Measurements from ENCODE around the gene APOE.
"Not testable (repeated sequence)": the region's sequence is repeated elsewhere in the genome, so short reads cannot be mapped to it uniquely, and the experiment has no call there.

The APOE gene

DNA sequence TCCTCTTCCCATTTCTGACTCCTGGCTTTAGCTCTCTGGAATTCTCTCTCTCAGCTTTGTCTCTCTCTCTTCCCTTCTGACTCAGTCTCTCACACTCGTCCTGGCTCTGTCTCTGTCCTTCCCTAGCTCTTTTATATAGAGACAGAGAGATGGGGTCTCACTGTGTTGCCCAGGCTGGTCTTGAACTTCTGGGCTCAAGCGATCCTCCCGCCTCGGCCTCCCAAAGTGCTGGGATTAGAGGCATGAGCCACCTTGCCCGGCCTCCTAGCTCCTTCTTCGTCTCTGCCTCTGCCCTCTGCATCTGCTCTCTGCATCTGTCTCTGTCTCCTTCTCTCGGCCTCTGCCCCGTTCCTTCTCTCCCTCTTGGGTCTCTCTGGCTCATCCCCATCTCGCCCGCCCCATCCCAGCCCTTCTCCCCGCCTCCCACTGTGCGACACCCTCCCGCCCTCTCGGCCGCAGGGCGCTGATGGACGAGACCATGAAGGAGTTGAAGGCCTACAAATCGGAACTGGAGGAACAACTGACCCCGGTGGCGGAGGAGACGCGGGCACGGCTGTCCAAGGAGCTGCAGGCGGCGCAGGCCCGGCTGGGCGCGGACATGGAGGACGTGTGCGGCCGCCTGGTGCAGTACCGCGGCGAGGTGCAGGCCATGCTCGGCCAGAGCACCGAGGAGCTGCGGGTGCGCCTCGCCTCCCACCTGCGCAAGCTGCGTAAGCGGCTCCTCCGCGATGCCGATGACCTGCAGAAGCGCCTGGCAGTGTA is 2.7 kb downstream of the APOE start:
- no peak for DNase-seq

DNA sequence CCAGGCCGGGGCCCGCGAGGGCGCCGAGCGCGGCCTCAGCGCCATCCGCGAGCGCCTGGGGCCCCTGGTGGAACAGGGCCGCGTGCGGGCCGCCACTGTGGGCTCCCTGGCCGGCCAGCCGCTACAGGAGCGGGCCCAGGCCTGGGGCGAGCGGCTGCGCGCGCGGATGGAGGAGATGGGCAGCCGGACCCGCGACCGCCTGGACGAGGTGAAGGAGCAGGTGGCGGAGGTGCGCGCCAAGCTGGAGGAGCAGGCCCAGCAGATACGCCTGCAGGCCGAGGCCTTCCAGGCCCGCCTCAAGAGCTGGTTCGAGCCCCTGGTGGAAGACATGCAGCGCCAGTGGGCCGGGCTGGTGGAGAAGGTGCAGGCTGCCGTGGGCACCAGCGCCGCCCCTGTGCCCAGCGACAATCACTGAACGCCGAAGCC is 3.3 kb downstream of the APOE start:
- DNase-seq, result peak in 1 of 58 donors; percentile 5

DNA sequence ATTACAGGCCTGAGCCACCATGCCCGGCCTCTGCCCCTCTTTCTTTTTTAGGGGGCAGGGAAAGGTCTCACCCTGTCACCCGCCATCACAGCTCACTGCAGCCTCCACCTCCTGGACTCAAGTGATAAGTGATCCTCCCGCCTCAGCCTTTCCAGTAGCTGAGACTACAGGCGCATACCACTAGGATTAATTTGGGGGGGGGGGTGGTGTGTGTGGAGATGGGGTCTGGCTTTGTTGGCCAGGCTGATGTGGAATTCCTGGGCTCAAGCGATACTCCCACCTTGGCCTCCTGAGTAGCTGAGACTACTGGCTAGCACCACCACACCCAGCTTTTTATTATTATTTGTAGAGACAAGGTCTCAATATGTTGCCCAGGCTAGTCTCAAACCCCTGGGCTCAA is 4.2 kb downstream of the APOE start:
- no peak for DNase-seq

DNA sequence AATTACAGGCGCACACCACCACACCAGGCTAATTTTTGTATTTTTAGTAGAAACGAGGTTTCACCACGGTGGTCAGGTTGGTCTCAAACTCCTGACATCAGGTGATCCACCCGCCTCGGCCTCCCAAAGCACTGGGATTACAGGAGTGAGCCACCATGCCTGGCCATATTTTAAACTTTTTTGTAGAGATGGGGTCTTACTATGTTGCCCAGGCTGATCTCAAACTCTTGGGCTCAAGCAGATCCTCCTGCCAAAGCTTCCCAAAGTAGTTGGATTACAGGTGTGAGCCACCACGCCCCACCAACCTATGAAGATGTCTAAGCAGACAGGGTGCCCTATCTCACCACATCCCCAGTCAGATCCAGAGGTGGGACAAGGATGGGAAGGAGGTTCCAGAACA is 6.3 kb downstream of the APOE start:
- not testable (repeated sequence) for DNase-seq

DNA sequence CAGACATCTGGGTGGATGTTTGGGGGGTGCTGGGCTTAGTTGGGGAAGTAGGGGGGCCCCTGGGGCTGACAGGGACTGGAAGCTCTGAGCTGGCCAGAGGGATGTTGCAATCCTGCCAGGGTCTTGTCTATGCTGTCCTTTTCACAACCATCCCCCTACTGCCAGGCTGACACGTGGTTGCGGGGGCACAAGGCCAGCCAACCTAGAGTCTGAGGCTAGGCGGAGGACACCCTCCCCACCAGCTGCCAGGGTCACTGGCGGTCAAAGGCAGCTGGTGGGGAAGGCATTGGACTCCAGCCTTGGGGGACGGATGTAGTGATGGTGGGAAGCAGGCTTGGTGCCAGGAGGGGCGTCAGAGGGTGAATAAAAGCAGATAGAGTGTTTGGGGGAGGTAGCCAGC is 7.3 kb downstream of the APOE start:
- peak in 56 of 58 donors; percentile 3 to 87 (median 73) for DNase-seq

DNA sequence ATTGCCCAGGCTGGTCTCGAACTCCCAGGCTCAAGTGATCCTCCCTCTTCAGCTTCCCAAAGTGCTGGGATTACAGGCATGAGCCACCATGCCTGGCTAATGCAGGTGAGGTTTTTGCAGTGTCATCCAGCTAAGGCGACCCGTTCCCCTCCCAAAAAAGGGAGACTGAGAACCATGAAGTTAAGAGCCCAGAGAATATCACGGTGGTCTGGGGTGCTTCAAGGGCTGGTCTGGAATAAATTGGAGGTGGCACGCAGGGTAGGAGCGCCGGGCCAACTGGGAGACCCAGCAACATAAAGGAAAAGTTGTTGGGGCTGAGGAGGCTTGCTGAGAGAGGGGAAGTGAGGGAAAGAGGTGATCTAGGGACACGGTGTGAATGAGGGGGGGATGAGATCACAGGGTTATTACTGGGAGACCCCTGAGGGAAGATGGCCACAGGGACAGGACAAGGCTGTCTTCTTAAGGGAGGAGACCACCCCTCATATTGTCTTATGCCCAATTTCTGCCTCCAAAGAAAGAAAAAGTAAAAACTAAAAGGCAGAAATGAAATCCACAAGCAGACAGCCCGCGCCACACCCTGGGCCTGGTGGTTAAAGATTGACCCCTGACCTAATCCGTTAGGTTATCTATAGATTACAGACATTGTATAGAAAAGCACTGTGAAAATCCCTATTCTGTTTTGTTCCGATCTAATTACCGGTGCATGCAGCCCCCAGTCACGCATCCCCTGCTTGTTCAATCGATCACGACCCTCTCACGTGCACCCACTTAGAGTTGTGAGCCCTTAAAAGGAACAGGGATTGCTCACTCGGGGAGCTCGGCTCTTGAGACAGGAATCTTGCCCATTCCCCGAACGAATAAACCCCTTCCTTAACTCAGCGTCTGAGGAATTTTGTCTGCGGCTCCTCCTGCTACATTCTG is 8.2 kb downstream of the APOE start:
- DNase-seq, result peak in 2 of 58 donors; percentile 8 to 9

DNA sequence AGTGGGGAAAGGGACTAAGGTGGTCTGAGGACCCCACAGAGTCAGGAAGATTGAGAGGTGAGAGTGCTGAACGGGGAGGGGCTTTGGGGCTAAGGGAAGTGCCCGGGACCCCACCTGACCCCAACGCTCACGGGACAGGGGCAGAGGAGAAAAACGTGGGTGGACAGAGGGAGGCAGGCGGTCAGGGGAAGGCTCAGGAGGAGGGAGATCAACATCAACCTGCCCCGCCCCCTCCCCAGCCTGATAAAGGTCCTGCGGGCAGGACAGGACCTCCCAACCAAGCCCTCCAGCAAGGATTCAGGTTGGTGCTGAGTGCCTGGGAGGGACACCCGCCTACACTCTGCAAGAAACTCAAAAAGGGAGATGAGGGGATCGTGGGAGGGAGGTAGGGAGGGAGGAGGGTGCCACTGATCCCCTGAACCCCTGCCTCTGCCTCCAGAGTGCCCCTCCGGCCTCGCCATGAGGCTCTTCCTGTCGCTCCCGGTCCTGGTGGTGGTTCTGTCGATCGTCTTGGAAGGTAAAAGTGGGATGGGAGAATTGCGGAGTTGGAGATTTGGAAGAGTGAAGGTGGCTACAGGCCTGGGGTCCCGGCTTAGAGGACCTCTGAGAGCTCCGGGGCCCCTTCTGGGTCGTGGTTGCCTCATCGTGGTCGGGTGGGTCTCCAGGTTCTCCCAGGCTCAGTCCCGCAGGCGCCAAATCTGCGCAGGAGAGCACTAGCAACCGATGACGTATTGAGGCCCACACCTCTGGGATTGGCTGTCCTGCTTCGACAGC is 9.0 kb downstream of the APOE start, which contains the start of gene APOC1:
Gene APOC1 (plus strand): TSS at position 176 of the 774 bp plus-strand sequence. CDS start 284 bp downstream, at position 460.
- peak in 57 of 58 donors; percentile 6 to 90 (median 67) for DNase-seq

DNA sequence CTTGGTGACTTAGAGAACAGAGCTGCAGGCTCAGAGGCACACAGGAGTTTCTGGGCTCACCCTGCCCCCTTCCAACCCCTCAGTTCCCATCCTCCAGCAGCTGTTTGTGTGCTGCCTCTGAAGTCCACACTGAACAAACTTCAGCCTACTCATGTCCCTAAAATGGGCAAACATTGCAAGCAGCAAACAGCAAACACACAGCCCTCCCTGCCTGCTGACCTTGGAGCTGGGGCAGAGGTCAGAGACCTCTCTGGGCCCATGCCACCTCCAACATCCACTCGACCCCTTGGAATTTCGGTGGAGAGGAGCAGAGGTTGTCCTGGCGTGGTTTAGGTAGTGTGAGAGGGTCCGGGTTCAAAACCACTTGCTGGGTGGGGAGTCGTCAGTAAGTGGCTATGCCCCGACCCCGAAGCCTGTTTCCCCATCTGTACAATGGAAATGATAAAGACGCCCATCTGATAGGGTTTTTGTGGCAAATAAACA is 18.7 kb downstream of the APOE start:
- DNase-seq, result no peak

DNA sequence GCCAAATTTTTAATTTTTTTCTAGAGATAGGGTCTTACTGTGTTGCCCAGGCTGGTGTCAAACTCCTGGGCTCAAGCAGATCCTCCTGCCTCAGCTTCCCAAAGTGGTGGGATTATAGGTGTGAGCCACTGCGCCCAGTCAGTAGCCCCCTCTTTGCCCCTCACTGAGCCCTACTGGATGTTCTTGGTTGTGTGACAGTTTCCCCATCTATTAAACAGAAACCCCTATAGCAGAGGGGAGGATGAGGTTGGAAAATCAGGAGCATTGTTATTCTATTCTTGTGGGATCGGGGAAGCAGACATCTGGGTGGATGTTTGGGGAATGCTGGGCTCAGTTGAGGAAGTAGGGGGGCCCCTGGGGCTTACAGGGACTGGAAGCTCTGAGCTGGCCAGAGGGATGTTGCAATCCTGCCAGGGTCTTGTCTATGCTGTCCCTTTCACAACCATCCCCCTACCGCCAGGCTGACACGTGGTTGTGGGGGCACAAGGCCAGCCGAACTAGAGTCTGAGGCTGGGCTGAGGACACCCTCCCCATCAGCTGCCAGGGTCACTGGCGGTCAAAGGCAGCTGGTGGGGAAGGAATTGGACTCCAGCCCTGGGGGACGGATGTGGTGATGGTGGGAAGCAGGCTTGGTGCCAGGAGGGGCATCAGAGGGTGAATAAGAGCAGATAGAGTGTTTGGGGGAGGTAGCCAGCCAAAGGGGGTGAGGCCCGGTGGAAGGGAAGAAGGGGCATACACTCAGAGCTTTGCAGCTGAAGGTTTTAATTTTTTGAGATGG is 19.7 kb downstream of the APOE start:
- DNase-seq, result peak in 57 of 58 donors; percentile 12 to 93 (median 78)

DNA sequence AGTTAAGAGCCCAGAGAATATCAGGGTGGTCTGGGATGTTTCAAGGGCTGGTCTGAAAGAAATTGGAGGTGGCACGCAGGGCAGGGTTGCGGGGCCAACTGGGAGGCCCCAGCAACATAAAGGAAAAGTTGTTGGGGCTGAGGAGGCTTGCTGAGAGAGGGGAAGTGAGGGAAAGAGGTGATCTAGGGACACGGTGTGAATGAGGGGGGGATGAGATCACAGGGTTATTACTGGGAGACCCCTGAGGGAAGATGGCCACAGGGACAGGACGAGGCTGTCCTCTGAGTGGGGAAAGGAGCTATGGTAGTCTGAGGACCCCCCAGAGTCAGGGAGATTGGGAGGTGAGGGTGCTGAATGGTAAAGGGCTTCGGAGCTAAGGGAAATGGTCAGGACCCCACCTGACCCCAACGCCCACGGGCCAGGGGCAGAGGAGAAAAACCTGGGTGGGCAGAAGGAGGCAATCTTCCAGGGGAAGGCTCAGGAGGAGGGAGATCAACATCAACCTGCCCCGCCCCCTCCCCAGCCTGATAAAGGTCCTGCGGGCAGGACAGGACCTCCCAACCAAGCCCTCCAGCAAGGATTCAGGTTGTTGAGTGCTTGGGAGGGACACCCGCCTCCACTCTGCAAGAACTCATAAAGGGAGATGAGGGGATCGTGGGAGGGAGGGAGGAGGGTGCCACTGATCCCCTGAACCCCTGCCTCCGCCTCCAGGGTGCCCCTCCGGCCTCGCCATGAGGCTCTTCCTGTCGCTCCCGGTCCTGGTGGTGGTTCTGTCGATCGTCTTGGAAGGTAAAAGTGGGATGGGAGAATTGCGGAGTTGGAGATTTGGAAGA is 20.9 kb downstream of the APOE start:
- not testable (repeated sequence) for DNase-seq

DNA sequence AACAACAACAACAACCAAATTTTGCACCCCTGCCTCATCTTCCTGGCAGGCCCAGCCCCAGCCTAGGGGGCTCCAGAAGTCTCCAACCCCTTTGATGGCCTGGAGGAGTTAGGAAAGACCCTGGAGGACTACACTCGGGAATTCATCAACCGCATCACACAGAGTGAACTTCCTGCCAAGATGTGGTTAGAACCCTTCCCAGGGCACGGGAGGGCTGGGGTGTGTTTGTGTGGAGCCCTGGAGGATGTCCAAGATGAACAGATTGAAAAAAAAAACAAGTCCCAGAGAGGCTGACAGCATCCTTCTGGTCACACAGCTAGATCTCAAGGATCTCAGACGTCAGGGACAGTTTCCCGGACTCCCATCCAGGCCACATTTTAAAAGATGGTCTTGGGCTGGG is 22.1 kb downstream of the APOE start:
- DNase-seq, result no peak

DNA sequence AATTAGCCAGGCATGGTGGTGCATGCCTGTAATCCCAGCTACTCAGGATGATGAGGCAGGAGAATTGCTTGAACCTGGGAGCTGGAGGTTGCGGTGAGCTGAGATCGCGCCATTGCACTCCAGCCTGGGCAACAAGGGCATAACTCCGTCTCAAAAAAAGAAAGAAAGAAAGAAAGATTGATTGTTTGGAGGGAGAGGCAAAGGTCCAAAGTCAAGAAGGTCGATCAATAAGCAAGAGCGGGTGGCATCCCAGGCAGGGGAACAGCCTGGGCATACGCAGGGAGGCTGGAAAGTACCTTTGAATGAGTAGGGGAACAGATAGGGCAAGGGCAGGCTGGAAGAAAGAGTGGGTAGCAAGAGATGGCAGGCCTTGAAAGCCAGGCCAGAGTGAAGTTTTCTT is 24.5 kb downstream of the APOE start:
- DNase-seq, result no peak

DNA sequence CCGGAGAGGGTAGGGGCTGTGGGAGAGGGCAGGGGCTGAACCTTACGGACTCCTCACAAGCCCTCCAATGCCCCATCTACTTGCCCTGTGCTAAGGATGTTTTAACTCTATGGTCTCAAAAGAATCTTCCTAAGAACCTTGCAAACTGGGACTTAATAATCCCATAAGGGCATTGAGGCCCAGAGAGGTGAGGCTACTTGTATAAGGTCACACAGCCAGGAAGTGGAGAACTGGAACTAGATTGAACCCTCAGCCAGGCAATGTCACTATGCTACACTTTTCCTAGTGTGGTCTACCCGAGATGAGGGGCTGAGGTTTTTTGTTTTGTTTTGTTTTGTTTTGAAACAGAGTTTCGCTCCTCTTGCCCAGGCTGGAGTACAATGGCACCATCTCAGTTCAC is 25.9 kb downstream of the APOE start:
- no peak for DNase-seq

DNA sequence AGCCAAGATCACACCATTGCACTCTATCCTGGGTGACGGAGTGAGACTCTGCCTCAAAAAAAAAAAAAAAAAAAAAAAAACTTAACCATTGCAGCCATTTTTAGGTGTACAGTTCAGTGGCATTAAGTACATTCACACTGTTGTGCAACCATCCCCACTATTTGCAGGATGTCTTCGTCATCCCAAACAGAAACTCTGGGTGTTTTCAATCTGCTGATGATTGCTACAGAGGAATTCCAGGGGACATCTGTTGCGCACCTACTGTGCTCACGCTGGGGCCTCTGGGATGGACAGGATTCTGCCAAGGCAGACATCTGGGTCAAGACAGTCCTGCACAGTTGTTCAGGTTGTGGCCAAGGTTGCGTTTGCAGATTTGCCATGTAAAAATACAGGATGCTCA is 34.1 kb downstream of the APOE start:
- DNase-seq, result no peak

DNA sequence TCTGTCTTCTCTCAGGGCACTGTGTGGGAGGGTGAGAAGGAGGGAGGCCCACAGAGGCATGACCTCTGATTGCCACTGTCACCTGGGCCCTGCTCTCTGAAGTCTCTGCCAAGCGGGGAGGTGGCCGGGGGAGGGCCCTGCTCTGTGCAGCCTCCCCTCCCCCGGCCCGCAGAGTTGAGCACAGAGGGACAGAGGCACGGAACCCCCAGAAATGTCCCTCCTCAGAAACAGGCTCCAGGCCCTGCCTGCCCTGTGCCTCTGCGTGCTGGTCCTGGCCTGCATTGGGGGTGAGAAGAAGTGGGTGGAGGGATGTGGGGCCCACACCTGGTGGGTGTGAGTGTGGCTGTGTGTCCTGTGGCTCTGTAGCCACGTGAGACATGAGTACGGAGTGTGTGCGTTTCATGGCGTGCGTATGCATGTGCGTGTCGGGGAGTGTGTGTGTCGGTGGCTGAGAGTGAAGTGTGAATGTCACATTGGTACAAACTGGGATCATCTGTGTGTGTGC is 36.5 kb downstream of the APOE start, which contains the start of gene APOC4:
Gene APOC4 (plus strand): TSS at position 171 of the 505 bp plus-strand sequence. CDS start 41 bp downstream, at position 212.
- no peak for DNase-seq

DNA sequence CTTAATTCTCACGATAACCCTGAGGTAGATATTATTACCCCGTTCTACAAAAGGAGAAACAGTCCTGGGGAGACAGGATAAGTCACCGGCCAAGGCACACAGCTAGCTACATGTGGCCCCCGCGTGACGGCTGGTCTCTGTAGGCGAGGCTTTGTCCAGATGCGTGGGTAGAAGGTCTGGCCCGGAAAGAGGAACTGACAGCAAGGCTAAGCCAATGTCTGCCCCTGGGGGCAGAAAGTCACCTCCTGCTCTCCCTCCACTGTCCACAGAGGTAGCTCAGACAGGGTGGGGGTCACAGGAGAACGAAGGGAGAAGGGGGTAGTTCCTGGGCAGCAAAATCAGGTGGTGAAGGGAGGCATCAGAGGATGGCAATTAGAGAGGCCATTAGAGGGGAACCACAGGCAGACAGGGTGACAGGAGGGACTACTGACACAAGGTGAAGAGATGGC is 38.2 kb downstream of the APOE start:
- DNase-seq, result peak in 43 of 58 donors; percentile 4 to 67 (median 33)

DNA sequence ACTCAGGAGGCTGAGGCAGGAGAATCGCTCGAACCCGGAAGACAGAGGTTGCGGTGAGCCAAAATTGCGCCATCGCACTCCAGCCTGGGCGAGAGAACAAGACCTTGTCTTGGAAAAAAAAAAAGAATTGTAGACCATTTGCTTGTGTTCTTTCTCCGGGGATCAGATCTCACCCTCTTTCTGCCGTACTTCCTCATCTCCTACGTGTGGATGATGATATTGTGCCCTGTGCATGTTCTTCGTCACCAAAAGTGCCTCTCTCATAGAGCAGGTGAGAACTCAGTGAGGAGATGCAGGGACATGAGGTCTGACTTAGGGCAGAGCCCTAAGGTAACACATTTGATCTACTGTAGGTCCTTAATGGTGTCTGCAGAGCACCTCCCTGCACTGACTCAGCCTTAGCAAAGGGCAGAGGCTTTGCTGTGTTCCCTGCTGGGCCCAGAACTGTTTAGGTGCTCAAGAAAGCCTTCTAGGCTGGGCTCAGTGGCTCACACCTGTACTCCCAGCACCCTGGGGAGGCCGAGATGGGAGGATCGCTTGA is 41.5 kb downstream of the APOE start:
- peak in 2 of 58 donors; percentile 7 to 16 for DNase-seq

DNA sequence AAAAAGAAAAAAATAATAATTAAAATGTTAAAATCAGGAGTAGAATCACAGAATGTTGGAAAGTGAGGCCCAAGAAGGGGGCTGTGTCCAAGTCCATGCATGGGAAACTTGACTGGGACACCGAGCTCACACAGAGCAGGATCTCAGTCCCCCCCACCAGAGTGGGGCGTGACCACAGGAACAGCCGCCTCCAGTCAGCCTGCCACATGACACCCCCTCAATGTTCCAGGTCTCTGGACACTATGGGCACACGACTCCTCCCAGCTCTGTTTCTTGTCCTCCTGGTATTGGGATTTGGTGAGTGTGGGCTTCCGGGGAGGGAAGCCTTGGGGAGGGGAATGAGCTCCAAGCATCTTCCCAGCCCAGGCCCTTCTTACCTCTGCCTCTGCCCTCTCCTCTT is 42.6 kb downstream of the APOE start:
- DNase-seq, result no peak
